Smooth muscle cell (in vitro differentiated cells): ENCODE data around the gene STARD3. TPM values are rescaled to one million over a fixed set of nuclear protein-coding genes. Genes with fewer than 3 reads are reported as not detected.

Source experiments
- DNase-seq: peaks from one replicate; lab custom pipeline; 2025; ENCODE audit not compliant: unreplicated experiment; lab: John Stamatoyannopoulos, UW
- H2AFZ ChIP-seq: fragments of 200-600 bp; sonication (generic); 2 replicates; pipeline ENCODE4 v1.6.0; 2016; ENCODE audit warnings: antibody characterized with exemption, low read depth, mild to moderate bottlenecking
- H3F3A ChIP-seq: fragments of 200-600 bp; sonication (generic); 2 replicates; pipeline ENCODE4 v1.6.0; 2017; ENCODE audit warnings: antibody characterized with exemption, low read depth
- H3K27ac ChIP-seq: fragments of 200-600 bp; sonication (generic); 2 replicates; pipeline ENCODE4 v1.5.1; 2016; ENCODE audit warnings: low read depth, mild to moderate bottlenecking
- H3K27me3 ChIP-seq: fragments of 200-600 bp; sonication (generic); 2 replicates; pipeline ENCODE4 v1.6.1; 2016; ENCODE audit warnings: low read depth, mild to moderate bottlenecking
- H3K36me3 ChIP-seq: fragments of 200-600 bp; sonication (generic); 2 replicates; pipeline ENCODE4 v1.5.1; 2016; ENCODE audit warnings: low read depth
- H3K4me1 ChIP-seq: fragments of 200-600 bp; sonication (generic); 2 replicates; pipeline ENCODE4 v1.5.1; 2016; ENCODE audit warnings: low read depth
- H3K4me2 ChIP-seq: fragments of 200-600 bp; sonication (generic); 2 replicates; pipeline ENCODE4 v1.6.0; 2016; ENCODE audit warnings: mild to moderate bottlenecking
- H3K4me3 ChIP-seq: fragments of 200-600 bp; sonication (generic); 2 replicates; pipeline ENCODE4 v1.5.1; 2016; ENCODE audit warnings: mild to moderate bottlenecking
- H3K79me2 ChIP-seq: fragments of 200-600 bp; sonication (generic); 2 replicates; pipeline ENCODE4 v1.6.0; 2016; ENCODE audit warnings: low read depth, mild to moderate bottlenecking
- H3K9ac ChIP-seq: fragments of 200-600 bp; sonication (generic); 2 replicates; pipeline ENCODE4 v1.6.0; 2016; ENCODE audit warnings: low read depth
- H3K9me3 ChIP-seq: fragments of 200-600 bp; sonication (generic); replicated peaks from 2 replicates; pipeline ENCODE4 v1.5.1; 2016; ENCODE audit warnings: low read depth
- H4K20me1 ChIP-seq: fragments of 200-600 bp; sonication (generic); 2 replicates; pipeline ENCODE4 v1.6.0; 2016; ENCODE audit warnings: low read depth
- CTCF ChIP-seq: fragments of 200-600 bp; sonication (generic); IDR thresholded peaks from 2 replicates; pipeline ENCODE4 v1.5.1; 2017; ENCODE audit warnings: borderline replicate concordance, mild to moderate bottlenecking, antibody characterized with exemption; ENCODE audit not compliant: insufficient read depth, poor library complexity, severe bottlenecking
- whole genome bisulfite sequencing: methylation state at CpG from one replicate; pipeline ENCODE4 v1.1.7; 2016; ENCODE audit warnings: low lambda C conversion rate; 5-methylcytosine and 5-hydroxymethylcytosine counted together
- polyA plus RNA-seq: library from polyadenylated mRNA; unstranded; fragments of >200 nt; fragmentation: Nextera tagmentation; extraction: Ambion mirVana; gene quantifications from 2 replicates; pipeline ENCODE4 v1.2.1, GENCODE V29; 2016
- total RNA-seq: library from RNA; depleted of rRNA; stranded (reverse); fragments of >200 nt; gene quantifications from 2 replicates; pipeline ENCODE4 v1.2.3, GENCODE V29; 2014

STARD3 gene
- total and polyA plus RNA-seq, 2 experiments from 2014 or later = 37.5 to 53.3 TPM

GRCh38 chr17:39663688-39664580 is 27.0 kb downstream of the STARD3 start:
- H3K4me1 ChIP-seq = peaks cover 10% of the 10 kb centered on the region

DNA sequence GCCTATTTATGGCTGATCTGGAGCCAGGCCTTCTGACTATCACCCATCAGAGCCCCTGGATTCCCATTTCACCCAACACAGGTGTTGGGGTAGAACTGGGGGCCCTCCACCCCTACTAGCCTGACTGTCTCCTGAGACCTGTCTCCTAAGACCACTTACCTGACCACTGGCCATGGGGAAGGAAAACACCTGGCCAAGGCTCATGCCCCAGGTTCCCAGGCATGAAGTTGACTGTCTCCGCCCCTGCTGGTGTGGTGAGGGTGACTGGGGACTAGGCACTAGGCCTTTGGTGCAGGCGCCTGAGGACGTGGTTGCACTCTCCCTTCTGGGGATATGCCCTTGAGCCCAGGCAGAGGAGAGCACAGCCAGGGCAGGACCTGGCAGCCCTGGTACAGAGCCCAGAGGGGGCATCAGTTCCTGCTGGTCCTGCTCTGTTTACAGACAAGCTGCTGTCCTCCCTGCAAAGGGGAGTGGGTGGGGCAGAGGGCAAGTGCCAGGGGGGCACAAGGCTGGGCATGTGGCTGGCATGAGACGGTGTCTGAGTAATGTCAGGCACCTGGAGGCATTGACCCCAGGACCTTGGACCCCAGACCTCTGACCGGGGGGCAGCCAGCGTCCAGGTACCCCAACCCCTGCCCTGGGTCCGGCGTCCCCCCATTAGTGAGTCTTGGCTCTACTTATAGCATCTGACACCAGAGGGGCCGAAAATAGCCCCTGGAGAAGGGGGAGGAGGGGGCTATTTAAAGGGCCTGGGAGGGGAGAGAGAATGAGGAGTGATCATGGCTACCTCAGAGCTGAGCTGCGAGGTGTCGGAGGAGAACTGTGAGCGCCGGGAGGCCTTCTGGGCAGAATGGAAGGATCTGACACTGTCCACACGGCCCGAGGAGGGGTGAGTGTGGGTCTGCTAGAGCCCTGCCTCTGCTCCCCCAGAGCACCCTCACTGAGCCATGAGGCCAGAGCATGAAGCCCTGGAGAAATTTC is 27.9 kb downstream of the STARD3 start, which contains the start of gene TCAP:
Gene TCAP (plus strand): TSS at position 769 of the 981 bp plus-strand sequence. CDS start 11 bp downstream, at position 780.
- no peak for DNase-seq
- Histone ChIP-seq H3K4me2 (no peak within 1 kb of the TSS), H3K79me2 (no peaks in the 10 kb centered on the region), H3K9me3 (no peaks in the 10 kb centered on the region), H4K20me1 (peaks cover 6% of the 10 kb centered on the region), H3K4me1 (peaks cover 10% of the 10 kb centered on the region), H3K4me3 (no peak within 1 kb of the TSS), H3K27ac (no peak within 1 kb of the TSS), H3K27me3 (peaks cover 46% of the 10 kb centered on the region), H3K9ac (no peak within 1 kb of the TSS), H3K36me3 (no peaks in the 10 kb centered on the region), H3F3A (no peaks in the 10 kb centered on the region), H2AFZ (no peak within 1 kb of the TSS)
- WGBS = 70% methylated on average over 15 of the region's 15 CpGs
- no peak for TF ChIP-seq CTCF

More at GRCh38 chr17:39663688-39664580, 27.0 kb downstream of the STARD3 start:
- Histone ChIP-seq H3F3A (no peaks in the 10 kb centered on the region), H3K9me3 (no peaks in the 10 kb centered on the region), H3K36me3 (no peaks in the 10 kb centered on the region), H3K27me3 (peaks cover 37% of the 10 kb centered on the region), H2AFZ (no peak overlapping the region), H3K9ac (no peak overlapping the region), H3K79me2 (no peaks in the 10 kb centered on the region), H3K4me2 (peak overlapping the region; percentile 74), H3K27ac (no peak overlapping the region), H4K20me1 (peaks cover 6% of the 10 kb centered on the region), H3K4me3 (no peak overlapping the region)
- TF ChIP-seq CTCF = no peak
- no peak for DNase-seq
- 18% methylated on average over 15 of the region's 17 CpGs for WGBS

- H3K4me3 ChIP-seq = no peak overlapping the region
- peaks cover 10% of the 10 kb centered on the region for H3K4me1 ChIP-seq
- WGBS = 66% methylated on average over 17 of the region's 17 CpGs
- H3K9me3 ChIP-seq = no peaks in the 10 kb centered on the region
- no peak overlapping the region for H3K4me2 ChIP-seq
- TF ChIP-seq CTCF = no peak
- H3K9ac ChIP-seq = no peak overlapping the region
- no peaks in the 10 kb centered on the region for H3K79me2 ChIP-seq
- no peaks in the 10 kb centered on the region for H3K36me3 ChIP-seq
- H3F3A ChIP-seq = no peaks in the 10 kb centered on the region
- peaks cover 6% of the 10 kb centered on the region for H4K20me1 ChIP-seq
- no peak overlapping the region for H2AFZ ChIP-seq
- H3K27ac ChIP-seq = no peak overlapping the region
- DNase-seq = no peak
- H3K27me3 ChIP-seq = peaks cover 55% of the 10 kb centered on the region
These were observed 28.8 kb downstream of the STARD3 start for GRCh38 chr17:39665642-39666224.
